GM18517 (cell line): ENCODE measurements around the gene MRM2.

Source experiments
- ATAC-seq: cut with Tn5 transposase; IDR thresholded peaks from one replicate; pipeline ENCODE4 v1.9.1; 2021; ENCODE audit warnings: mild to moderate bottlenecking, moderate library complexity; ENCODE audit not compliant: unreplicated experiment

Gene MRM2

GRCh38 chr7:2192831-2193534 is 49.0 kb downstream of the MRM2 start:
- ATAC-seq = no peak

- ATAC-seq = no peak
Measured at GRCh38 chr7:2191016-2191415, 51.0 kb downstream of the MRM2 start.

GRCh38 chr7:2190531-2190930 is 51.5 kb downstream of the MRM2 start:
- no peak for ATAC-seq

GRCh38 chr7:2186166-2186565 is 55.8 kb downstream of the MRM2 start:
- ATAC-seq = no peak

- no peak for ATAC-seq
Measured at GRCh38 chr7:2185715-2186114, 56.3 kb downstream of the MRM2 start.
